Ovary (tissue), 3 donors: ENCODE results near the gene SIL1.

Experiments used
- CTCF ChIP-seq, 3 donors: fragments of 450-650 bp in 2 of 3; fragments of 200-600 bp in 1 of 3; IDR thresholded peaks; one replicate each; pipeline versions ENCODE4 v1.5.1 to v1.8.0; 2016 to 2022; ENCODE audit warnings: antibody characterized with exemption in 3 of 3, mild to moderate bottlenecking in 1 of 3
- POLR2A ChIP-seq: fragments of 450-650 bp; IDR thresholded peaks from one replicate; pipeline ENCODE4 v1.6.1; 2017; ENCODE audit warnings: antibody characterized with exemption, mild to moderate bottlenecking, moderate library complexity
- donor health status: DM: no; HTN: no; CAD: no.

DNA sequence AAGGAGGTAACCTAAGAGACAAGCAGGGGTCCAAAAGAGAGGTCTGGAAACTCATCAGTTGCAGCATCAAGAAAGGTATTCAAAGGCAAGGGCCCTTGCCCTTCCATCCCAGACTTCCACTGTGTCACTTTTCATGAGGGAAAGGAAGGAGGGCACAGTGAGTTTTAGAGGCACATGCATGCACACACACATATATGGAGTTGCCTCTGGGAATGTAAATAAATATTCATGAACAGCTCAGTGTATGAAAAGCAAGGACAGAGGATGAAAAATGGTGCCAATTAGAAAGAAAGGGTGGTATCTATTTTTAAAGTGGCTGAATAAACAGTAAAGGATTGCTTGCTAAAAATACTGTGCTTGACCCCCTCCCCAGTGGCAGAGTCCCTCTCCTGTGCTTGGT is 217.7 kb downstream of the SIL1 start:
- TF ChIP-seq POLR2A: no peak
- no peak for TF ChIP-seq CTCF (IDR thresholded peaks at IDR 0.05)
